ENCODE results near the gene AHSG. TPM values are rescaled to one million over a fixed set of nuclear protein-coding genes. Genes with fewer than 3 reads are reported as not detected.
"Not testable (repeated sequence)": the region's sequence is repeated elsewhere in the genome, so short reads cannot be mapped to it uniquely, and the experiment has no call there.

The AHSG gene
- total RNA-seq, 1 experiment from 2014 or later = 0.24 TPM

GRCh38 chr3:186567072-186567921 lies 45.6 kb upstream of the AHSG start, which contains the start of gene TBCCD1:
TBCCD1 (minus strand) TSS chr3:186567339; CDS start chr3:186564329, 3,010 bp downstream.
- peak within 1 kb of the TSS; percentile 90 for H3K4me3 Mint-ChIP-seq (ENCODE audit: low read depth, unreplicated experiment)
- peaks cover 36% of the 10 kb centered on the region for H3K4me1 Mint-ChIP-seq (ENCODE audit: low read depth, unreplicated experiment)
- peaks cover 69% of the 10 kb centered on the region for H3K36me3 Mint-ChIP-seq (ENCODE audit: insufficient read depth, unreplicated experiment)
- no peak for TF ChIP-seq CTCF (IDR thresholded peaks at IDR 0.05; ENCODE audit: unreplicated experiment)
- CTCF ChIA-PET = interaction anchor here (0.6 to 1.3 kb wide), 5 partner anchors 12 to 598 kb away, joined by 3 to 7 read pairs (median 3); no protein-coding TSS in a partner anchor
- H3K27ac Mint-ChIP-seq (ENCODE audit: unreplicated experiment) = peak within 1 kb of the TSS; percentile 88
- no TSS peak for BruUV-seq (replicated peaks)
- DNase-seq = peak; percentile 99
- intact Hi-C loops (cut with micrococcal nuclease; ENCODE audit: unreplicated experiment) = no loop called here
- H3K9me3 Mint-ChIP-seq (ENCODE audit: low read depth, unreplicated experiment) = no peaks in the 10 kb centered on the region
- no peaks in the 10 kb centered on the region for H3K27me3 Mint-ChIP-seq (ENCODE audit: unreplicated experiment)

- DNase-seq; intact Hi-C loops (cut with micrococcal nuclease; ENCODE audit: unreplicated experiment); BruUV-seq (replicated peaks); H3K9me3 Mint-ChIP-seq (ENCODE audit: low read depth, unreplicated experiment); H3K27me3 Mint-ChIP-seq (ENCODE audit: unreplicated experiment): not testable (repeated sequence)
- peak overlapping the region; percentile 93 for H3K27ac Mint-ChIP-seq (ENCODE audit: unreplicated experiment)
- H3K4me1 Mint-ChIP-seq (ENCODE audit: low read depth, unreplicated experiment) = peaks cover 33% of the 10 kb centered on the region
- H3K4me3 Mint-ChIP-seq (ENCODE audit: low read depth, unreplicated experiment) = peak overlapping the region; percentile 90
- CTCF ChIA-PET = interaction anchor here (0.7 to 3.1 kb wide), 5 partner anchors 21 to 637 kb away, joined by 3 to 27 read pairs (median 4); no protein-coding TSS in a partner anchor
- H3K36me3 Mint-ChIP-seq (ENCODE audit: insufficient read depth, unreplicated experiment) = peaks cover 83% of the 10 kb centered on the region
Observed at GRCh38 chr3:186569361-186569760, 43.5 kb upstream of the AHSG start.

GRCh38 chr3:186569779-186570095 lies 43.1 kb upstream of the AHSG start:
- Mint-ChIP-seq H3K27me3 (ENCODE audit: unreplicated experiment) (no peaks in the 10 kb centered on the region), H3K9me3 (ENCODE audit: low read depth, unreplicated experiment) (no peaks in the 10 kb centered on the region), H3K27ac (ENCODE audit: unreplicated experiment) (peak overlapping the region; percentile 93), H3K4me1 (ENCODE audit: low read depth, unreplicated experiment) (peaks cover 36% of the 10 kb centered on the region), H3K36me3 (ENCODE audit: insufficient read depth, unreplicated experiment) (peaks cover 83% of the 10 kb centered on the region), H3K4me3 (ENCODE audit: low read depth, unreplicated experiment) (peak overlapping the region; percentile 90)
- DNase-seq = no peak
- TSS peak; percentile 76 for BruUV-seq (replicated peaks)
- intact Hi-C loops (cut with micrococcal nuclease; ENCODE audit: unreplicated experiment) = loop anchor here (1.0 kb wide), 1 partner anchor 237 kb away; the partner anchor contains the start of gene RFC4
- TF ChIP-seq CTCF (IDR thresholded peaks at IDR 0.05; ENCODE audit: unreplicated experiment) = no peak
- CTCF ChIA-PET = interaction anchor here (0.7 to 3.1 kb wide), 12 partner anchors 13 to 1516 kb away, joined by 3 to 27 read pairs (median 4); no protein-coding TSS in a partner anchor

DNA sequence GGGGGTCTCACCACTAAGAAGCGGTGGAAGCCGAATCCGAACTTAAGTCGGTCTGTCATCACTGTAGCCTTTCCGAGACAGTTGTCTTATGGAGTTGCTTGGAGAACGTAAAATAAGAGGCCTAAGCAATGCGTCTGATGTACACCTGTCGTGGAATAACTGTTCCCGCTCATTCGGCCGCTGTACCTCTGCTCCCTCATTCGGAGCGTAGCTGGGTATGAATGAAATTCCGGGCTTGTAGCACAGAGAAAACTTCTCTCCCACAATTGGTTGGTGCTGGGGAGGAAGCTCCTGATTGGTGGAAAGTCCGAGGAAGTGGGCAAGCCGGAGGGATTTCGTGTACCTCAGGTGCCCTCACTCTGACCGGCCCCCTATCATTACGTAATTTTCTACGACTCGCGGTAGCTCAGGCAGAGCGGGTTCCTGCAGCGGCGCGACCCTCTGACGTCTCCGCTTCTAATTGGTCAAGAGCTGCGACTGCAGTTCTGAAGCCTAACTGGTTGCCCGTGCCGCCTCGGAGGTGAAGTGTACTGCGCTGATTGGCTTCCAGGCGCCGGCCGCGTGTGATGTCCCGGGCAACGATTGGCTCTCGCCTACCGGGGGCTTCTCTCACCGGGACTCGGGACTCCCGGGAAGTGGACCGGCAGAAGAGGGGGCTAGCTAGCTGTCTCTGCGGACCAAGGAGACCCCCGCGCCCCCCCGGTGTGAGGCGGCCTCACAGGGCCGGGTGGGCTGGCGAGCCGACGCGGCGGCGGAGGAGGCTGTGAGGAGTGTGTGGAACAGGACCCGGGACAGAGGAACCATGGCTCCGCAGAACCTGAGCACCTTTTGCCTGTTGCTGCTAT lies 42.5 kb upstream of the AHSG start, which contains the start of gene DNAJB11:
DNAJB11 (plus strand) TSS at position 625 of the 845 bp plus-strand sequence; CDS start at position 803, 178 bp downstream.
- no peak for TF ChIP-seq CTCF (IDR thresholded peaks at IDR 0.05; ENCODE audit: unreplicated experiment)
- Mint-ChIP-seq H3K27me3 (ENCODE audit: unreplicated experiment) (no peaks in the 10 kb centered on the region), H3K36me3 (ENCODE audit: insufficient read depth, unreplicated experiment) (peaks cover 87% of the 10 kb centered on the region), H3K27ac (ENCODE audit: unreplicated experiment) (peak within 1 kb of the TSS; percentile 93), H3K4me3 (ENCODE audit: low read depth, unreplicated experiment) (peak within 1 kb of the TSS; percentile 90), H3K9me3 (ENCODE audit: low read depth, unreplicated experiment) (no peaks in the 10 kb centered on the region), H3K4me1 (ENCODE audit: low read depth, unreplicated experiment) (peaks cover 37% of the 10 kb centered on the region)
- BruUV-seq (replicated peaks) = no TSS peak
- intact Hi-C loops (cut with micrococcal nuclease; ENCODE audit: unreplicated experiment) = loop anchor here (1.0 kb wide), 1 partner anchor 236 kb away; the partner anchor contains the start of gene RFC4
- CTCF ChIA-PET = interaction anchor here (0.7 to 3.1 kb wide), 14 partner anchors 12 to 1515 kb away, joined by 3 to 27 read pairs (median 5); no protein-coding TSS in a partner anchor
- peak; percentile 100 for DNase-seq

All from Calu3 (cell line).